HEK293 (cell line): ENCODE measurements around the gene S1PR4.

Source experiments
- CTCF ChIA-PET: fragments of 350-600 bp; formaldehyde crosslinking; extraction: SDS; loops from one replicate; lab custom pipeline; 2021; ENCODE audit warnings: antibody characterized with exemption; lab: Yijun Ruan, JAX
- POLR2A ChIA-PET: fragments of 300-600 bp; formaldehyde crosslinking; extraction: SDS; loops from one replicate; lab custom pipeline; 2020; ENCODE audit warnings: antibody characterized with exemption, inconsistent platforms; lab: Yijun Ruan, JAX
- H3K27ac ChIP-seq: fragments of 200-500 bp; sonication (Bioruptor generic); 2 replicates; pipeline ENCODE4 v1.5.1; 2014; ENCODE audit warnings: low read depth, low read length, control low read depth, inconsistent platforms; ENCODE audit errors: extremely low read depth
- H3K36me3 ChIP-seq, 2 experiments: fragments of 200-500 bp in 1 of 2; sonication (Bioruptor generic) in 1 of 2; 1 replicate in 1 of 2; 2 replicates in 1 of 2; pipeline ENCODE4 v1.5.1; 2014 to 2017; ENCODE audit warnings: inconsistent platforms in 2 of 2, low read length in 2 of 2; ENCODE audit not compliant: control insufficient read depth in 2 of 2, insufficient read depth in 1 of 2
- H3K4me1 ChIP-seq: fragments of 200-500 bp; sonication (Bioruptor generic); 2 replicates; pipeline ENCODE4 v1.5.1; 2014; ENCODE audit warnings: mild to moderate bottlenecking, low read length, inconsistent platforms; ENCODE audit not compliant: control insufficient read depth, insufficient read depth
- H3K4me3 ChIP-seq: 2 replicates; pipeline ENCODE4 v1.5.1; 2011; ENCODE audit warnings: low read depth, mild to moderate bottlenecking, control low read depth, low read length, moderate library complexity
- H3K9me3 ChIP-seq: fragments of 200-500 bp; sonication (Bioruptor generic); 2 replicates; pipeline ENCODE4 v1.5.1; 2014; ENCODE audit warnings: low read depth, low read length, inconsistent platforms; ENCODE audit not compliant: control insufficient read depth, insufficient read depth
- AEBP2 ChIP-seq: fragments of 450-650 bp; formaldehyde crosslinking; IDR thresholded peaks from 2 replicates; pipeline ENCODE4 v1.5.1; 2016; ENCODE audit warnings: missing biosample characterization, missing genetic modification characterization, borderline replicate concordance
- GFI1B ChIP-seq: fragments of 450-650 bp; formaldehyde crosslinking; IDR thresholded peaks from 2 replicates; pipeline ENCODE4 v1.5.1; 2016; ENCODE audit warnings: missing biosample characterization, missing genetic modification characterization
- SETDB1 ChIP-seq: IDR thresholded peaks from one replicate; pipeline ENCODE4 v1.6.1; 2017; ENCODE audit warnings: mild to moderate bottlenecking, low read length, moderate library complexity, mixed read lengths; ENCODE audit not compliant: insufficient read length
- ZBTB44 ChIP-seq: fragments of 450-650 bp; IDR thresholded peaks from 2 replicates; pipeline ENCODE4 v1.5.1; 2018; ENCODE audit warnings: missing biosample characterization, mild to moderate bottlenecking, missing genetic modification characterization
- ZNF112 ChIP-seq: fragments of 450-650 bp; formaldehyde crosslinking; IDR thresholded peaks from 2 replicates; pipeline ENCODE4 v1.5.0; 2017; ENCODE audit warnings: missing biosample characterization, missing genetic modification characterization
- ZNF121 ChIP-seq: fragments of 450-650 bp; formaldehyde crosslinking; IDR thresholded peaks from 2 replicates; pipeline ENCODE4 v1.5.1; 2016; ENCODE audit warnings: missing biosample characterization, missing genetic modification characterization
- ZNF146 ChIP-seq: fragments of 450-650 bp; formaldehyde crosslinking; IDR thresholded peaks from 2 replicates; pipeline ENCODE4 v1.5.1; 2016; ENCODE audit warnings: missing biosample characterization, missing genetic modification characterization
- ZNF214 ChIP-seq: fragments of 450-650 bp; formaldehyde crosslinking; IDR thresholded peaks from 2 replicates; pipeline ENCODE4 v1.5.1; 2017; ENCODE audit warnings: missing biosample characterization, mild to moderate bottlenecking, missing genetic modification characterization, borderline replicate concordance
- ZNF266 ChIP-seq: fragments of 450-650 bp; formaldehyde crosslinking; IDR thresholded peaks from 2 replicates; pipeline ENCODE4 v1.5.1; 2016; ENCODE audit warnings: missing biosample characterization, missing genetic modification characterization, low read depth
- ZNF280D ChIP-seq: fragments of 450-650 bp; formaldehyde crosslinking; IDR thresholded peaks from 2 replicates; pipeline ENCODE4 v1.5.1; 2016; ENCODE audit warnings: missing biosample characterization, missing genetic modification characterization
- ZNF311 ChIP-seq: fragments of 450-650 bp; formaldehyde crosslinking; IDR thresholded peaks from 2 replicates; pipeline ENCODE4 v1.5.1; 2017; ENCODE audit warnings: missing biosample characterization, missing genetic modification characterization, borderline replicate concordance
- ZNF354C ChIP-seq: fragments of 450-650 bp; formaldehyde crosslinking; IDR thresholded peaks from 2 replicates; pipeline ENCODE4 v1.5.1; 2016; ENCODE audit warnings: missing biosample characterization, missing genetic modification characterization, low read depth, borderline replicate concordance
- ZNF449 ChIP-seq: fragments of 450-650 bp; formaldehyde crosslinking; IDR thresholded peaks from 2 replicates; pipeline ENCODE4 v1.5.1; 2017; ENCODE audit warnings: missing biosample characterization, mild to moderate bottlenecking, missing genetic modification characterization, moderate library complexity
- ZNF513 ChIP-seq: fragments of 450-650 bp; IDR thresholded peaks from 2 replicates; pipeline ENCODE4 v1.5.1; 2018; ENCODE audit warnings: missing biosample characterization, missing genetic modification characterization
- ZNF518A ChIP-seq: fragments of 450-650 bp; formaldehyde crosslinking; conservative IDR thresholded peaks from 2 replicates; pipeline ENCODE4 v1.5.1; 2016; ENCODE audit warnings: low read depth, missing biosample characterization, missing genetic modification characterization
- ZNF580 ChIP-seq: fragments of 450-650 bp; formaldehyde crosslinking; IDR thresholded peaks from 2 replicates; pipeline ENCODE4 v1.5.1; 2016; ENCODE audit warnings: missing biosample characterization, missing genetic modification characterization
- ZNF704 ChIP-seq: fragments of 450-650 bp; formaldehyde crosslinking; IDR thresholded peaks from 2 replicates; pipeline ENCODE4 v1.5.1; 2016; ENCODE audit warnings: missing biosample characterization, missing genetic modification characterization

The S1PR4 gene

GRCh38 chr19:3216874-3217273 is 38.3 kb downstream of the S1PR4 start:
- no peak overlapping the region for H3K4me3 ChIP-seq
- no peak overlapping the region for H3K27ac ChIP-seq
- no peaks in the 10 kb centered on the region for H3K9me3 ChIP-seq
- CTCF ChIA-PET, result interaction anchor here (0.6 kb wide), 1 partner anchor 273 kb away, joined by 3 read pairs; no protein-coding TSS in a partner anchor
- POLR2A ChIA-PET, result no interaction called here
- peaks cover 0 to 3% of the 10 kb centered on the region in 2 experiments; a peak in 2 of 3 replicates for H3K36me3 ChIP-seq
- H3K4me1 ChIP-seq, result no peaks in the 10 kb centered on the region
- TF ChIP-seq SETDB1, result no peak
- TF ChIP-seq ZNF121 (tag by site-specific recombination), result peak; percentile 93
- no peak for TF ChIP-seq ZNF704 (tag by site-specific recombination)
- 0 out of 2 replicates have a peak, but pooled peaks have one; percentile 48 for TF ChIP-seq ZNF354C (tag by site-specific recombination)
- no peak for TF ChIP-seq ZNF449 (tag by site-specific recombination)
- TF ChIP-seq ZNF280D (tag by site-specific recombination), result 0 out of 2 replicates have a peak, but pooled peaks have one; percentile 37
- TF ChIP-seq ZNF112, result no peak
- TF ChIP-seq ZNF311 (tag by site-specific recombination), result no peak
- TF ChIP-seq ZNF146 (tag by site-specific recombination), result peak; percentile 100
- TF ChIP-seq GFI1B (tag by site-specific recombination), result no peak
- no peak for TF ChIP-seq ZNF518A (tag by site-specific recombination)
- no peak for TF ChIP-seq ZNF266 (tag by site-specific recombination)
- TF ChIP-seq ZBTB44 (tag by site-specific recombination), result no peak
- TF ChIP-seq ZNF214, result no peak
- TF ChIP-seq AEBP2 (tag by site-specific recombination), result no peak
- 0 out of 2 replicates have a peak, but pooled peaks have one; percentile 35 for TF ChIP-seq ZNF580 (tag by site-specific recombination)
- TF ChIP-seq ZNF513 (tag by site-specific recombination), result no peak
- TF ChIP-seq, all 188 proteins: peak for 5
